Hepatic stellate cell (primary cell): ENCODE results near the gene CTAG1A.
"Not testable (repeated sequence)": the region's sequence is repeated elsewhere in the genome, so short reads cannot be mapped to it uniquely, and the experiment has no call there.

Experiments used
- DNase-seq: peaks from one replicate; pipeline ENCODE4 v3.0.0; 2011; ENCODE audit warnings: low spot score

CTAG1A gene

GRCh38 chrX:154619182-154619581 lies 34.2 kb downstream of the CTAG1A start, which contains the start of gene CTAG1B:
Gene CTAG1B, minus strand, starts transcription at chrX:154619282. Its CDS starts 64 bp downstream, at chrX:154619218.
- DNase-seq = not testable (repeated sequence)

GRCh38 chrX:154620767-154621414 lies 36.0 kb downstream of the CTAG1A start:
- not testable (repeated sequence) for DNase-seq

GRCh38 chrX:154628960-154629359 lies 44.0 kb downstream of the CTAG1A start:
- DNase-seq = not testable (repeated sequence)

GRCh38 chrX:154630949-154631348 lies 46.0 kb downstream of the CTAG1A start:
- DNase-seq = not testable (repeated sequence)

- not testable (repeated sequence) for DNase-seq
Measured at GRCh38 chrX:154633661-154634060, 48.7 kb downstream of the CTAG1A start.
